Measurements from ENCODE around the gene C20orf204.
A peak's percentile ranks its signal among the peaks of the same experiment; 100 is the strongest.

Gene C20orf204

GRCh38 chr20:64067005-64067632 lies 31.1 kb downstream of the C20orf204 start:
- DNase-seq (ENCODE audit: low spot score), result no peak
- Histone ChIP-seq H3K4me3 (no peak overlapping the region), H3K27ac (no peak overlapping the region)
- no peak for TF ChIP-seq CTCF (IDR thresholded peaks at IDR 0.05)

- H3K4me3 ChIP-seq, result no peak overlapping the region
- no peak for DNase-seq (ENCODE audit: low spot score)
- TF ChIP-seq CTCF (IDR thresholded peaks at IDR 0.05), result no peak
- no peak overlapping the region for H3K27ac ChIP-seq
These were observed 31.8 kb downstream of the C20orf204 start for GRCh38 chr20:64067733-64068307.

- no peak overlapping the region for H3K4me3 ChIP-seq
- DNase-seq (ENCODE audit: low spot score), result no peak
- no peak for TF ChIP-seq CTCF (IDR thresholded peaks at IDR 0.05)
These were observed 32.6 kb downstream of the C20orf204 start for GRCh38 chr20:64068386-64069208.

GRCh38 chr20:64069209-64069613 lies 33.2 kb downstream of the C20orf204 start:
- Histone ChIP-seq H3K4me3 (no peak overlapping the region), H3K27ac (no peak overlapping the region)
- DNase-seq (ENCODE audit: low spot score), result no peak
- no peak for TF ChIP-seq CTCF (IDR thresholded peaks at IDR 0.05)

More at GRCh38 chr20:64068386-64069208, 32.6 kb downstream of the C20orf204 start:
- H3K27ac ChIP-seq, result no peak overlapping the region

- Histone ChIP-seq H3K27ac (no peak overlapping the region), H3K4me3 (no peak overlapping the region)
- no peak for DNase-seq (ENCODE audit: low spot score)
- TF ChIP-seq CTCF (IDR thresholded peaks at IDR 0.05), result peak; percentile 36
These were observed 33.7 kb downstream of the C20orf204 start for GRCh38 chr20:64069614-64070243.

GRCh38 chr20:64070244-64070993 lies 34.4 kb downstream of the C20orf204 start:
- TF ChIP-seq CTCF (IDR thresholded peaks at IDR 0.05), result no peak
- no peak overlapping the region for H3K4me3 ChIP-seq
- no peak overlapping the region for H3K27ac ChIP-seq
- DNase-seq (ENCODE audit: low spot score), result no peak

Data from coronary artery (tissue), 2 donors.